Activated CD8-positive, alpha-beta memory T cell treated with anti-CD3 and anti-CD28 coated beads for 4 hours (primary cell): ENCODE data around the gene DYSF.

ENCODE experiments used
- DNase-seq, 2 donors: peaks; one replicate each; pipeline ENCODE4 v3.0.0-alpha.2; 2020; ENCODE audit warnings: low read depth in 2 of 2

Gene DYSF

DNA sequence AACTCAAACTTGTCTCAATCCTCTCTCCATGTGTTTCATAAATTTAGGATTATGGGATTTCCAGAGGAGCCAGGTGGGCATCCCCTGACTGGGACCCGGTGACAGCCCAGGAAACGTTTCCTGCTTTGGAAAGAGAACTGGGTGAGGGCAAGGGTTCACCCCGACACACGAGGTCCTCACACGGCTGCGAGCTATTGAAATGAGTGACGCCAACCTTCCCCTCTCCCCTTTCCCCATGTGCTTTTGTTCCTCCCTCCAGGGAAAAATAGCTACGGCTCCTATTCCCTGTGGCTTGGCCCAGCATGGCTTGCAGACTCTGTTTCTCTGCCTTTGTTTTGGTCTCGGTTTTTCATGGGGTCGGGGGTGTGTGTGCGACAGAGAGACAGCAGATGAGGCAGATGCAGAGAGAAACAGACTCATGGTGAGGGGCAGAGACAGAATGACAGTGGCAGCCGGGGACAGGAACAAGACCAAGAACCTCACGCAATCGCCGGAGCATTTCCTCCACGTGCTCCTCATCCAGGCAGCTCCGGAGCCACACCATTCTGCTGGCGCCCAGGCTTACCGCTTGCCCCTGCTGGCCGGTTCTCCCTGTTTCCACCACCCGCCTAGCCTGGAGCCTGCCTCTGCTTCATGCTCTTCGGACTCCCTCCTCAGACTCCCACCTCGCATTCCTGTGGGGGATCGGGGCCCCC, 238.5 kb downstream of the DYSF start:
- no peak for DNase-seq

DNA sequence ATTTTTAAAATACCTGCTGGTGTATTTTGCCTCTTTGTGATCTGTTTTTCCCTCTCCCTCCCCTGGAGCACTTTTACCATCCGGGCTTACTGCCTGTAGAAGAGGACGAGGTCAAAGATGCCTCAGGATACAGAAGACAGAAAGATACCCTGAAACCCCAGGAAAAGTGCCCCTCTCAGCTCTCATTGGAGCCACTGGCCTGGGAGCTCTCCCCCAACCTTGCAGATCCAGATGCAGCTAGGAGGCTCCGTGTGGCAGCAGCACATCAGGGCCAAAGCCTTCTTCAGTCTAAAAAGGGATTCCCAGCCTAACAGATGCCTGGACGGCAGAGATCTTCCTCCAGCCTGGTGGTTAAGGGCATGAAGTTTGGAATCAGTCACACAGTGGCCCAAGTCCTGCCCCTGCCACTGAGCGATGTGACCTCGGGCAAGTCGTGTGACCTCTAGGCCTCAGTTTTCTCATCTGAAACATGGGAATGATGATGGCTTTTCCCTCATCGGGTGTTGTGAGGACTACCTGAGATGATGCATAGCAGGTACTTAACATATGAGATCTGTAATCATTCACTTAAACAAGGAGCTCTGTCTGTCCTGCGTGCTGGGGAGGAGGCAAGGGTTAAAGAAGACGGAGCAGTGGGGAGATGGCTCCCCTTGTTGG, 239.4 kb downstream of the DYSF start:
- no peak for DNase-seq

DNA sequence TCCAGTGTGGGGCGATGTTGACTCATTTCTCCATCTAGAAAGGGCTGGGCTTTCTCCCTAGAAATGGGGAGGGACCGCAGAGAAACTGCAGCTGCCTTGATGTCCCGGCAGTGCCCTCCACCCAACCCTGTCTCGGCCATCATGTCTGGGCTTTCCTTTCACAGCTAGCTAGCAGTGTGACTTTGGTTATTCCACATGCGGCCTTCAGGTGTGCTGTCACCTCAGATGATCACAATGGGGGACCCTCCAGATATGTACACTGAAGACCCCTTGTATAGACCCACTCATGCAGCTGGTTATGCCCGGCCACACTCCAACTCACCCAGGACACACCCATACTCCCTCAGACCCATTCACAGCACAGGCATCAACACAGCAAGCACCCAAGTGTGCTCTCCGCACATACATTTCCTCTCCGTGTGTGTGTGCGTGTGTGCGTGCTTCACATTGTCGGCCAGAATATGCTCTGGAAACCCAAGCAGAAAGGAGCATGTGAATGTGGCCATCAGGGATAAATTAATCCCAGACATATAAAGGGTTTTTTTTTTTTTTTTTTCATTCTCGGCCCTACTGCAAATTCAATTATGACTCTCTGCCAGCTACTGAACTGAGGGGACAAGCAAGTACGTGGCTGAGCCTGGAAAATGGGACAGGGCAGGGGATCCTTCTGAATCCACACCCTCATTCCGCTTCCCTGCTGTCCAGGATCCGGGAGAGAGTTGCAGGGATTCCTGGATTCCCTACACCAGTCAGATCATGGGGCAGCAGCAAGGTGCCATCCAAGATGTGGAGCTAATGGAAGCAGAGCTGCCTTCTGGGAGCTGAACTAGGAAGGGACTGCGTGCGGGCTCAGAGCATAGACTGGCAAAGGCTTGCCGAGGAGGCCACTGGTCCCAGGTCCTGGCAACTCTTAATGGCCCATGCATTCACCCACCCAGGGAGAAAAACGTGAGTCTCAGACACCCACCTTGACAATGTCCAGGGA, 240.2 kb downstream of the DYSF start:
- no peak for DNase-seq

DNA sequence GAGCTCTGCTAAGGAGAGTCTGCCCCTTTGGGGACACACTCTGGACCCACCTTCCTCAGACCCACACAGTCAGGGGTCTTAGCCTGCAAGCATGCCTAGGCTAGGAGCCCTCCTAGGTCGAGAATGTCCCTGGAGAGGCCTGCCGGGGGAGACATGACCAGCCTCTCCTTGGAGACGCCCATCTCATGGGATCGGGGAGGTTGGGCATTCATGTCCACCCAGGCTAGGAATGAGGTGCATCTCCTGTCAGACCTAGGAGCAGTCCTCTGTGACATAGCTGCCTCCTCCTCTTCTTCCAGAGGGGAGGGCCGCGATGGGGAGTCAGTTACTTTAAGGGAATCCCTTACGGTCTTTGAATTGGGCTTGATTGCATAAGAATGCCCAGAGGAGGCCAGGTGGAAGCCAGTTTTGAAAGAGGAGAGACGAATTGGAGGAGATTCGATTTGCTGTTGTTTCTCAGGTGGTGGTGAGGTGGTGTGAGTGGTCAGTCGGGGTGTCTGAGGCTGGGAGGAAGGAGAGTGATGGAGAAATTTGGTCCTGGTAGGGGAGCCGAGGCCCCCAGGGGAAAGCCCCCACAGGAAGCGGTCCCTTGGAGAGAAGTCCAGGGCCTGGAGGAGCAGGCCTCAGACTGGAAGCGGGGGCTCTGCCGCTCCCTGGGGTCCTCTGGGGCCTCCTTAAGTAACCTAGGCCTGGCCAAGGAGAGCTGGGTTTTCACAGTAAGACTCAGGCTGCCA, 241.3 kb downstream of the DYSF start:
- DNase-seq: no peak

DNA sequence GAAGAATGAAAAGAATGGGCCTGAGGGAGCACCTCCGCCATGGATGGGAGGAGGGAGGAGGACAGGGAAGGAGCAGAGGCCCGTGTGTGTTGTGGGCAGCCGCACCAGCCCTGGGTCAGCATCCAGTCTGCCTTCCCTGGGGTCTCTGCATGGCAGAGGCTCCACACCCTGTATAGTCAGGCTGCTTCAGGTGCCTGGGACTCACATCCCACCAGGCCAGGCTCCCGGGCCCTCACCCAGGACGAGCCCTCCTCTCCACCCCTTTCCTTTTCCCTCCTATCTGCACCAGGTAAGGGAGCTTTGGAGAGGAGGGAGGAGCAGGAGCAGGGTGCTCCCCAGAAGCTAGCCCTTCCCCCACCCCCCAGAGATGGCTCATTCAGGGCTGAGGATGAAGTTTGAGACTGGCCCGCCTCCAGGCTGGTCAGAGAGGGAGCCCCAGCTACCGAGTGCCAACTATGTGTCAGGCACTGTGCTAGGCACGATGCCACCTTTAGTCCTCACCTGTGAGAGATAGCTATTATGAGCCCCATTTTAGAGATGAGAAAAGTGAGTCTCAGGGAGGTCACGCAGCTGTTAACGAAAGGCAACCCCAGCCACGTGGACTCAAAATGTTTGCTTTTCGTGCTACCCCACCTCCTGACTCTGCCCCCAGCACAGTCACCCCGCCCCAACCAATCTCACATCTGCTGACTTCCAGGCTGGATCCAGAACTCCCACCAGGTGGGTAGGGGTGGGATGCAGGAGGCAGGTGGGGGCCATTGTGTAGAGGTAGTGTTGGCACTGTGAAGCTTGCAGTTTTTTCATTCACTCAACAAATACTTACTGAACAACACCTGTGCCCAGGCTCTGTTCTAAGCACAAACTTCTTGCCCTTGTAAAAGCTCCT, 242.1 kb downstream of the DYSF start:
- no peak for DNase-seq

DNA sequence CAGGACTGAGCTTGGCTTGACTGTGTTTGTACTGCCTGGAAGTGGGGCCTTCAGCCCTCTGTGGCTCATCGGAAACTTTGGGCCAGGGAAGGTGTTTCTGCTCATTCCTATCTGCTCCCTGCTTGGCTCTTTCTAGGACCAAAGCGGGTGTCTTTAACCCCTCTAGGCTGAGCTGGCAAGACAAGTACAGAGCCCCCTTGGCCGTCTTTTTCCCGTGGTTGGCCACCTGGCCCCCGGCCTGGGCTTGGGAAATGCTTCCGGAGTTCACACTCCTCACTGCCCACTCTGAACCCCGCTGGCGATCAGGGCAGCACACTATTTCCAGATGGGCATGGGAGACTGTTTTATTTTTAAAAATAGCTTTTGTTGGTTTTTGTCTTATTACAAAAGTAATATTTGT, 243.0 kb downstream of the DYSF start:
- no peak for DNase-seq

DNA sequence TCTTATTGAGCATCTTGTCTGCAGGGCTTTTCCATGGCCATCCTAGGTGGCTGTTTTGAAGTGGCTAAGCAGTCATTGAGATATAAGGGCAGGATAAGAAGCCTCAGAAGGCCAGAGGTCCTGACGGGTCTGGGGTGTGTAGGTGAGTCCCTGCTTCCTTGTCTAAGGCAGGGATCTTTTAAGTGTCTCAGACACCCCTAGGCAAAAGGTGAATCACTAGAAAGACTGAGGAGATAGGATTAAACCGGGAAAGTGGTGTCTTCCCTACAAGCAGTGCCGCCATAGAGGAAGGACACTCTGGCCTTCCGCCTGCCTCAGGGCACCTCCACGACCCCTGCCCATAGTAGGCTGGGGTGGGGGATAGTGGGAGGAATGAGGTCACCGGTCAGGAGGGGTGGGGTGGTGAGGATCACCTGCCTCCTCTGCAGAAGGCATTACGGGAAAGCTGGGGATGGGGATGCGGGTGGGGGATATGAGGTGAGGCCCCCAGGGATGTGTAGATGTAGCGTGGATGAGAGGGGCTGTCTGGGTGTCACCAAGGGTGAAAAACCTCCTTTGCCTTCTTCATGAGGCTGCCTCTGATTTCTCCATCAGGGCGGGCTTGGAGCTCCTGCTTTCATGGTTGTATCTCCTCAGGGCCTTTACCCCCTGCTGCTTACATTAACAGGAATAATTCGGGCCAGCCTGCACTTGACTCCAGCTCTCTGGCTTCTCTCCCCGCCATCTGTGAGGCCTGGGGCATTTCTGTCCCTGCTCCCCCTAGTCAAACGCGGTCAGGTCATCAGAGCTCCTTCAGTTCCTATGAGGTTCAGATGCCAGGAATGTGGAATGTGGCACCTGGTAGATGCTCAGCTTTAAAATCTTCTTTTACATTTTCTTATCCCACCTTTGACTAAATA, 244.0 kb downstream of the DYSF start:
- DNase-seq: no peak

DNA sequence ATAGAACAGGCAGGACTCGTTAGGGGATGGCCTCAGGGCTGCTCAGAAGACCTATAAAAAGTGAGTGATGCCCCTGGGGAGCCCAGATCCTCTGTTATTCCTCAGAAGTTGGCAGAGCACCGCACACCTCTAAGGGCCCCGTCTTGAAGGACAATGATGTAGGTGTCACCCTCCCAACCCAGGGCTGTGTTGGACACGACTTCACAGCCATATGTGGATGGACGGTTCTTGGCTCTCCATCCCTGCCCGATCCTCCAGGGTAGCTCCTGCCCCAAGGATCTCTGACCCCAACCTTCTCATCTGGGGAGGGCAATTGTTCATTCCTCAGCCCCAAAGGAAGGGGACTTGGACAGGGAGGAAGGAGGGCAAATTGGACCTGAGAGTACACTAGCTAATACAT, 246.1 kb downstream of the DYSF start:
- DNase-seq: no peak

DNA sequence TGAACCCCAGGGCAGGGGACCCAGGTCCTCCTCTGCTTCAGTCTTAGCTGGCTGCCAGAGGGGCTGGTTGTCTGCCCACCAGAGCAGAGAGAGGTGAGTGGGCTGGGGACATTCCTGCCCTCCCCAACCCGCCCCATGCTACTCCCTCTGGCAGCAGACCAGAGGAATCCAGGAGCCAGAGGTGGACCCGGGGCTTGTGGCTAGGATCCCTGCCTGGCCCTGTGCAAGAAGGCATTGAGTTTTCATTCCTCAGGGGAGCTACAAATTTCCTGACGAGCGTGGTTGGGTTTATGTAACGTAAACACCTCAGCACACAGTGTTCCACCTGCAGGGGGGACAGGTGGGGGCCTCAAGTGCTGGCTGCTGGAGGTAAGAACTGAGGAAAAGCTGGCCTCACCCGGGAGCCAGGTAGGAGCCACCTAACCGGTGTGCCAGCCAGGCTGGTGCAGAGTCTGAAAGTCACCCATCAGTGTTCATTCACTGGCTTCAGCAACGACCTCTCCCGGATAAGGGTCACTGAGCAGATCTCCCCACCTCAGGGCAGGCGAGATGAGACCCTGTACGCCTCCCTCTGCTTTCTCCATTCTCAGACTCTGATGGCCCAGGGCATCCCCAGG, 246.8 kb downstream of the DYSF start:
- DNase-seq: no peak

DNA sequence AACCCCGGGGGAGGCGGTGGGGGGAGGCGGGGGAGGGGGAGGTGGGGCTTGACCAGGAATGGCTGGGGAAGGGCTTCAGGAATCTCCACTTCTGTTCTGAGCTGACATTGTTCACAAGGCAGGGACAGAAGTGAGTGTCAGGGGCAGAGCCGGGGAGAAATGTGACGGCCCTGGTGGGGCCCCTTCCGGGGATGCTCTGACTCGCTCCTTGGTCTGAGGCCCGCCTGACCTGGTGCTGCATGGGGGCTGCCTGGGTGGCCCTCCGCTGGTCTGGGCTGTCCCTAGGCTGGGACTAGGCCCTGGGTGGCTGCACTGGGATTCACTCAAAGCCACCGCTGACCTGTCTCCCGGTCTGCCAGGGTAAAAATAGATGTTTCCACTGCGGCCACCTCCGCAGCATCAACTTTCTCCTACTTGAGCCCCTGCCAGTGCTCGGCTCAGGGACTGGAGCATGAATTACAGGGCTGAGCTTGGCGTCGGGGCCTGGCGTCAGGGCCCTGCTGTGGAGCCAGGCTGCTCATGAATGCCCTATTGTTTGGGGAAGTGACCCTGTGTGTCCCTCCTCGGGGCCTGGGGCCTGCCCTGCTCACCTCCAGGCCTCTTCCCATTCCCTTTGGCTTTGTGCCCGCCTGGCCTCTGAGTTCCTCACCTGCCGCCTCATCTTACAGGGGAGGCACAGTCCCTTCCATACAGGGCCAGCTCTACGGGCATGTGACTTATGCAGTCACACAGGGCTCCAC, 247.5 kb downstream of the DYSF start:
- DNase-seq: no peak

DNA sequence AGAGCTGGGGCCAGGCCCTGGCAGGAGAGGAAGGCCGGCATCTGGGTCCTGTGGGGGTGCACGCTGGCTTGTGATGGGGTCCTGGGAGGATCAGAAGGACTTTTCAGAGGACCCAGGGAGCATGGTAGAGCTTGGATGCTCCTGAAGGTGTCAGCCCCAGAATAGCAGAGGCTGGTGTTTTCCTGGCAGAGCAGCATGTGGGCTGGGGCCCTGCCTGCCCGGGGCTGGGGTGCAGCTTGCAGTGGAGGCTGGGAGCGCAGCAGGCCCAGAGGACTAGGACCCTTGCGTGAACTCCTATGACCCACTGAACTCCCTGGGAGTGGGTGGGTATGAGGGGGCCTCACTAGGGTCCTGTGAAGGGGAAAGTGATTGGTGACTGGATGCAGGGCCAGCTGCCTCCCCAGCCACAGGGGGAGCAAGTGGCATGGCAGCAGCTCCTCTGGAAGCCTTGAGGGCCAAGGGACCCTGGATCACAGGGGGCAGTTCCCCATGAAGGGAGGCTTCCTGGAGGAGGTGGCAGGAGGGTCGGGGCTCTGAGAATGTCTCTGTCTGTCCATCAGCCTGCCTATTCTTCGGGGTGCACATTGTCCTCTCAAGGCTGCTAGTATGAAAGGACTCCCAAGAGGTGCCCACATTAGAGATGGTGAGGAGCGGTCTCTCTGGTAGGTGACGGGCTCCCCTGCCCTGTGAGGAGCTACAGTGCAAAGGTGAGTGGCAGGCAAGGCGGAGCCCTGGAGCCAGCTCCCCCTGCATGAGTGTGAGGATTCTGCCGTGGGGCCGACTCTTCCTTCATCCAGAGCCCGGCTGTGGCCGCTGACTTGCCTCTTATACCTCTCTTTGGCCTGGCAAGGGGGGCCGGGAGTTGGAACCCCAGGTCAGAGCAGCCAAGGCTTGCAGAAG, 249.0 kb downstream of the DYSF start:
- no peak for DNase-seq

DNA sequence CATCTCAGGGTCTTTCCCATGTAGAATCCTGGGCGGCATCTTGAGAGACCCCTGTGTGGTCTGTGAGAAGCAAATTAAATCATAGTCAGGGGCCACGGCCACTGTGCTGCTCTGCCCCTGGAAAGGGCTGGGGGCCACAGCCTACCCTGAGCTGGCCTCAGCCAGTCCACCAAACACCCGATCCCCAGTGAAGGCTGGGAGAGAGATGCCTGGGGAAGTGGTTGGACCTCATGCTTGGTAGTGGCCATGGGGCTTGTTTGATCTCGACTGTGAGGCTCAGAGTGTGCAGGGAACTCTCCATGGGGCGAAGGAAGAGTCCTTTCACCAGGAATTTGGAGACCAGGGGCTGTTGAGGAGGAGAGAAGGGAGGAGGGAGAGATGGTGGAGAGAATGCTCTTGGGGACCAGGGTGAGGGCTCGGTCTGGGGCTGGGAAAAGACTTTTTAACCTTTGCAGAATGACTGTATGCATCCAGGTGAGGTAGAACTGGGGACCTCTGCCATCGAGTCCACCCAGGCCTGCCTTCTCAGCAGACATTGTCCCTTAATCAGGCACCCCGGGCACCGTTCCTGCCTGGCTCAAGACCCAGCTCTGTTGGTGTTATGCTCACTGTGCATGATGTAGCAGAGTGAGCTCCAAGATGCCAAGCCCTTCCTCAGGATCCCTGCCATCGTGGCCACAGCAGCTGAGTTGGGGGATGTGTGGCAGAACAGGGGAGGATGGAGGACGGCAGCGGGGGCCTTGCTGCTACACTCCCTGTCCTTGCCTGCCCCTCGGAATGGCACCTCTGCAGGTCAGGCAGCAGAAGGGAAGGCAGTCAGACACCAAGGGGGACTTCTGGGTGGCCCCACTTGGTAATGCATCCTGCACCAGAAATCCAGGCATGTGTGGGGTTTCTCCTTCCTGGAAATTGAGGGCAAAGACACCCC, 249.9 kb downstream of the DYSF start:
- no peak for DNase-seq

DNA sequence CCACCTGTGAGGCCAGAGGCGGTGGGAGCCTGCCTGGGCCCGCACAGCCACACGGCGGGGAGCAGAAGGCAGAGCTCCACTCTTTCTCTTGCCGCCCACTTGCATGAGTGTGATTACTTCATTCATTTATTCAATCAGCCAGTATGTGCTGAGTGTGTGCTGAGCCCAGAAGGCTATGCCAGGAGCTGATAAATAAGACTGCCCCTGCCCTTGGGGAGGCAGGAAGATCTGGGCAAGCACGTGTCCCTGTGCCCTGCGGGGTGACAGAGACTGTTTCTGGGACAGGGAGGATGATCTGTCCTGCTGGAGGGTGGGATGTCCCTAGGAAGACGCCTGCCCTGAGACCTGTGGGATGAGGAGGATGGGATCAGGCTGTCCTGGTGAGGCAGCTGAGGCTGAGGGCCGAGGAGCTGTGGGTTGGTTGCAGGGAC, 250.8 kb downstream of the DYSF start:
- no peak for DNase-seq

DNA sequence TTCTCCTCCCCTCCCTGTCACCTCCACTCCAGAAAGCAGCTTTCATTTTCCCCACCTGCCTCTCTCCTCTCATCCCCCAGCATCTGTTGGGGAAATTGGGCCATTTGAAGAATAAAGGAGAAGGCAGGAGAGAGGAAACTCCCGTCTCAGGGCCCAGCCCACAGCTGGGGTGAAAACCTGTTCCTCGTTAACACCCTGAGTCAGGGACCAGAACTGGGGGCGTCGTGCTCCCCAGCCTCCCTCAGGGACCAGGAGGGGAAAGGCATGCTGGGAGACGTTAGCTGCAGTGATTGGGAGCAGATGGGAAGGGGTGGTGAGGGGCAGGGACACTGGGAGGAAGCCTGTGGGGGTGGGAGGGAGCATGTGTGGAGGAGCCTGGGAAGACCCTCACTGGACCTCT, 251.3 kb downstream of the DYSF start:
- DNase-seq: no peak

DNA sequence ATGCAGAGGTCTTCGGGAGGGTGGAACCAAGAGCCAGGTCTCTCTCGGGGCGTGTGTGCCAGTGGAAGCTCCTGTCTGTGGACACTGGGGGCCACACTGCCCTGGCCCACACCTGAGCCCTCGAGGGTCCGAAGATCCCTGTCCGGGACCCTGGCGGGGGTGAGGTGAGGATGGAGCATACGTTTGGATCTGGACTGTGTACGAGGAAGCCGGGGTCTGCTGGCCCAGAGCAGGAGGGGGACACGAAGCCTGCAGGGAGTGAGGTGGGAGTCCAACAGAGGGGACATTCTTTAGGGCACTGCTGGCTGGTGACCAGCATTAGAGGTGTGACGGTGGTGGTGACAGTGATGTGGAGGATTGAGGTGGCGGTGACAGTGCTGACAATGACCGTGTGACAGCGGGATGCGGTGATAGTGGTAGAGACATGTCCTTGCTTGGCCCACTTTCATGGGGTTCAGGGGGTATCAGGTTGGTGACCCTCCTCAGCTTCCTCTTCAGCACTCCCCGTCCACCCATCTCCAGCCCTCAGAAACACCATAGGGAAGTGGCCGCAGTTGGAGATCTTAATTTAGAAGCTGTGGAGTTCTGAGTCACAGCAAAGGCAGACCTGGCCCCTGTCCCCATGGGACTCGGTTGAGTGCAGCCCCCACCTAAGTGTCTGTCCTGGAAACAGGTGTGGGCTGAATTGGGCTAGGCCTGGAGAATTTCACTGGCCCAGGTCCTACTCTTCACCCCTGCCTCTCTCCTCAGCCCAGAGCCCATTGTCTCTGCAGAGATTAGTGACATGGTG, 252.0 kb downstream of the DYSF start:
- DNase-seq: no peak

DNA sequence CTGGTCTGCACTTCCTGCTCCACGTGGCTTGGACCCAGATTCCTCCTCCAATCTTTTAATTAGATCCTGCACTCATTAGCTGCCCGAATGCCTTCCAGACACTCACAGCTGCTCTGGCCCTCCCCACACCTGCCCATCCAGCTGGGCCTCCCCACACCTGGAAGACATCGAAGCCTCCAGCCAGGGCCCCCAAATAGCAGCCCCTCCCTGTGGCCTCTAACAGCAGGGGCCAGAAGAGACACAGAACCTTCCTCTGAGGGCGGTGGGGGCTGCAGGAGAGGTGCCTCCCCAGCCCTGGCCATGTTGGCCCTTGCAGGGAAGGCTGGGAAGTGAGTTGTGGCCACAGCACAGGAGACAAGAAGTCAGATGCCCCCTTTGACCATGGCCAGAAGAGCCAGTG, 252.8 kb downstream of the DYSF start:
- DNase-seq: no peak
